OCI-LY7 (cell line): ENCODE measurements around the gene ZNF708.
"Not testable (repeated sequence)": the region's sequence is repeated elsewhere in the genome, so short reads cannot be mapped to it uniquely, and the experiment has no call there.

Experiments
- EZH2phosphoT487 ChIP-seq: fragments of 200-600 bp; sonication (generic); IDR thresholded peaks from 2 replicates; pipeline ENCODE4 v1.6.1; 2018; ENCODE audit warnings: low read depth, borderline replicate concordance, mild to moderate bottlenecking, mixed run types, antibody characterized with exemption, low read length, moderate library complexity, mixed read lengths
- TF ChIP-seq, protein P1 (sequence below): fragments of 200-600 bp; sonication (generic); conservative IDR thresholded peaks from 2 replicates; pipeline ENCODE4 v1.5.1; 2014; ENCODE audit warnings: mild to moderate bottlenecking, antibody characterized with exemption, low read length, moderate library complexity, mixed read lengths

DNA sequence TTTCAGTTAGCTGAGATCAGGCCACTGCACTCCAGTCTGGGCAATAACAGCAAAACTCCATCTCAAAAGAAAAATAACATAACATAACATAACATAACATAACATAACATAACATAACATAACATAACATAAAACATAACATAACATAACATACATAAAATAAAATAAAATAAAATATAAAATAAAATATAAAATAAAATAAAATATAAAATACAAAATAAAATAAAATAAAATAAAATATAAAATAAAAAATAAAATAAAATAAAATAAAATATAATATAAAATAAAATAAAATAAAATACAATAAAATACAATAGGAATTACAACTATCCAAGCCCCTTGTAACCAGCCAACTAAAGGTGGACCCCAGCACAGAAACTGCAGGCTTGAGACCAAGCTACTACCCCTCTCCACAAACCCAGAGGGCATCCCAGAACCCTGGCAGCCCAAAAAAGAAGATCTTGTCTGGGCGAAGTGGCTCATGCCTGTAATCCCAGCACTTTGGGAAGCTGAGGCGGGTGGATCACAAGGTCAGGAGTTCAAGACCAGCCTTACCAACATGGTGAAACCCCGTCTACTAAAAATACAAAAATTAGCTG is 22.2 kb downstream of the ZNF708 start:
- TF ChIP-seq, protein P1, sequence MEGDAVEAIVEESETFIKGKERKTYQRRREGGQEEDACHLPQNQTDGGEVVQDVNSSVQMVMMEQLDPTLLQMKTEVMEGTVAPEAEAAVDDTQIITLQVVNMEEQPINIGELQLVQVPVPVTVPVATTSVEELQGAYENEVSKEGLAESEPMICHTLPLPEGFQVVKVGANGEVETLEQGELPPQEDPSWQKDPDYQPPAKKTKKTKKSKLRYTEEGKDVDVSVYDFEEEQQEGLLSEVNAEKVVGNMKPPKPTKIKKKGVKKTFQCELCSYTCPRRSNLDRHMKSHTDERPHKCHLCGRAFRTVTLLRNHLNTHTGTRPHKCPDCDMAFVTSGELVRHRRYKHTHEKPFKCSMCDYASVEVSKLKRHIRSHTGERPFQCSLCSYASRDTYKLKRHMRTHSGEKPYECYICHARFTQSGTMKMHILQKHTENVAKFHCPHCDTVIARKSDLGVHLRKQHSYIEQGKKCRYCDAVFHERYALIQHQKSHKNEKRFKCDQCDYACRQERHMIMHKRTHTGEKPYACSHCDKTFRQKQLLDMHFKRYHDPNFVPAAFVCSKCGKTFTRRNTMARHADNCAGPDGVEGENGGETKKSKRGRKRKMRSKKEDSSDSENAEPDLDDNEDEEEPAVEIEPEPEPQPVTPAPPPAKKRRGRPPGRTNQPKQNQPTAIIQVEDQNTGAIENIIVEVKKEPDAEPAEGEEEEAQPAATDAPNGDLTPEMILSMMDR: not testable (repeated sequence)
- TF ChIP-seq EZH2phosphoT487: not testable (repeated sequence)
